MM.1S (cell line): ENCODE data around the gene WDR55.
A peak's percentile ranks its signal among the peaks of the same experiment; 100 is the strongest.

Source experiments
- DNase-seq: peaks from one replicate; pipeline ENCODE4 v3.0.0-alpha.2; 2015
- H2AFZ ChIP-seq: fragments of 300-600 bp; sonication (generic); 2 replicates; pipeline ENCODE4 v1.6.0; 2016; ENCODE audit warnings: antibody characterized with exemption, low read length
- H3F3A ChIP-seq: fragments of 300-600 bp; sonication (generic); 2 replicates; pipeline ENCODE4 v1.6.1; 2016; ENCODE audit warnings: mild to moderate bottlenecking, antibody characterized with exemption, low read length, moderate library complexity, mixed read lengths; ENCODE audit not compliant: insufficient read depth
- H3K27ac ChIP-seq: fragments of 300-600 bp; sonication (generic); 2 replicates; pipeline ENCODE4 v1.5.1; 2016; ENCODE audit warnings: mild to moderate bottlenecking, low read length
- H3K27me3 ChIP-seq: fragments of 300-600 bp; sonication (generic); replicated peaks from 2 replicates; pipeline ENCODE4 v1.6.0; 2016; ENCODE audit warnings: low read length; ENCODE audit not compliant: insufficient read depth
- H3K36me3 ChIP-seq: fragments of 300-600 bp; sonication (generic); replicated peaks from 2 replicates; pipeline ENCODE4 v1.6.1; 2016; ENCODE audit warnings: mild to moderate bottlenecking, low read length, mixed read lengths; ENCODE audit not compliant: insufficient read depth
- H3K4me1 ChIP-seq: fragments of 300-600 bp; sonication (generic); 2 replicates; pipeline ENCODE4 v1.6.1; 2016; ENCODE audit warnings: low read length, mixed read lengths
- H3K4me2 ChIP-seq: fragments of 300-600 bp; sonication (generic); 2 replicates; pipeline ENCODE4 v1.6.0; 2016; ENCODE audit warnings: low read depth, low read length
- H3K4me3 ChIP-seq: fragments of 300-600 bp; sonication (generic); 2 replicates; pipeline ENCODE4 v1.5.1; 2016; ENCODE audit warnings: low read length, mixed read lengths
- H3K79me2 ChIP-seq: fragments of 300-600 bp; sonication (generic); 2 replicates; pipeline ENCODE4 v1.6.1; 2016; ENCODE audit warnings: mixed run types, low read length, mixed read lengths
- H3K9ac ChIP-seq: fragments of 300-600 bp; sonication (generic); 2 replicates; pipeline ENCODE4 v1.6.1; 2016; ENCODE audit warnings: low read length, mixed read lengths
- H3K9me2 ChIP-seq: fragments of 300-600 bp; sonication (generic); replicated peaks from 2 replicates; pipeline ENCODE4 v1.6.1; 2016; ENCODE audit warnings: mild to moderate bottlenecking, low read length, mixed read lengths; ENCODE audit not compliant: insufficient read depth
- H3K9me3 ChIP-seq: fragments of 300-600 bp; sonication (generic); replicated peaks from 2 replicates; pipeline ENCODE4 v1.6.1; 2016; ENCODE audit warnings: mild to moderate bottlenecking, low read length, mixed read lengths; ENCODE audit not compliant: insufficient read depth
- H4K20me1 ChIP-seq: fragments of 300-600 bp; sonication (generic); 2 replicates; pipeline ENCODE4 v1.6.1; 2016; ENCODE audit warnings: mild to moderate bottlenecking, low read length, moderate library complexity, mixed read lengths; ENCODE audit not compliant: insufficient read depth
- EZH2 ChIP-seq: fragments of 300-600 bp; sonication (generic); optimal IDR thresholded peaks from 2 replicates; pipeline ENCODE3; 2017; ENCODE audit warnings: low read depth, mild to moderate bottlenecking, antibody characterized with exemption, low read length, mixed read lengths
- EZH2phosphoT487 ChIP-seq: fragments of 300-600 bp; sonication (generic); IDR thresholded peaks from 2 replicates; pipeline ENCODE4 v1.6.1; 2018; ENCODE audit warnings: antibody characterized with exemption, low read length
- TF ChIP-seq, protein P1 (sequence below): fragments of 300-600 bp; sonication (generic); IDR thresholded peaks from 2 replicates; pipeline ENCODE4 v1.5.1; 2016; ENCODE audit warnings: antibody characterized with exemption, low read length, mixed read lengths

Gene WDR55

DNA sequence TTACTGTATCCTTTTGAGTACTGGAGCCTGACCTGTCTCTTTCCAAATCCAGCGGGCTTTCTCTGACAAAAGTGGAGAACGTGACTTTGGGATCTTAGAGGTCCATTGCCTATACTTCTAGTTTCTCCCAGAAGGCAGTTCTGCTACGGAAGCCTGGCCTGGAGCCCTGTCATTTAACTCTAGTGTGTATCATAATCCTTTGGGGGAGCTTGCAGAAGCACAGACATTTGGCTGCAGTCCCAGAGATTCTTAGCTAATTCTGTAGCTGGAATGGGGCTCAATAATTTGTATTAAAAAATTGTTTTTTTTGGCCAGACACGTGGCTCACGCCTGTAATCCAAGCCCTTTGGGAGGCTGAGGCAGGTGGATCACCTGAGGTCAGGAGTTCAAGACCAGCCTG lies 29.6 kb downstream of the WDR55 start:
- no peak for DNase-seq
- Histone ChIP-seq H2AFZ (no peak overlapping the region), H3K9ac (no peak overlapping the region), H3K36me3 (peaks cover 14% of the 10 kb centered on the region; the same call in 1 of the 2 replicates), H3K4me3 (no peak overlapping the region), H3K27me3 (no peaks in the 10 kb centered on the region), H3K79me2 (peaks cover 49% of the 10 kb centered on the region), H3K4me1 (peaks cover 10% of the 10 kb centered on the region; the same call in 1 of the 2 replicates), H3K4me2 (no peak overlapping the region), H3K9me3 (no peaks in the 10 kb centered on the region), H4K20me1 (no peaks in the 10 kb centered on the region), H3K9me2 (no peaks in the 10 kb centered on the region), H3K27ac (no peak overlapping the region), H3F3A (peaks cover 15% of the 10 kb centered on the region)
- TF ChIP-seq EZH2phosphoT487 (no peak), EZH2 (no peak)
- TF ChIP-seq, protein P1, sequence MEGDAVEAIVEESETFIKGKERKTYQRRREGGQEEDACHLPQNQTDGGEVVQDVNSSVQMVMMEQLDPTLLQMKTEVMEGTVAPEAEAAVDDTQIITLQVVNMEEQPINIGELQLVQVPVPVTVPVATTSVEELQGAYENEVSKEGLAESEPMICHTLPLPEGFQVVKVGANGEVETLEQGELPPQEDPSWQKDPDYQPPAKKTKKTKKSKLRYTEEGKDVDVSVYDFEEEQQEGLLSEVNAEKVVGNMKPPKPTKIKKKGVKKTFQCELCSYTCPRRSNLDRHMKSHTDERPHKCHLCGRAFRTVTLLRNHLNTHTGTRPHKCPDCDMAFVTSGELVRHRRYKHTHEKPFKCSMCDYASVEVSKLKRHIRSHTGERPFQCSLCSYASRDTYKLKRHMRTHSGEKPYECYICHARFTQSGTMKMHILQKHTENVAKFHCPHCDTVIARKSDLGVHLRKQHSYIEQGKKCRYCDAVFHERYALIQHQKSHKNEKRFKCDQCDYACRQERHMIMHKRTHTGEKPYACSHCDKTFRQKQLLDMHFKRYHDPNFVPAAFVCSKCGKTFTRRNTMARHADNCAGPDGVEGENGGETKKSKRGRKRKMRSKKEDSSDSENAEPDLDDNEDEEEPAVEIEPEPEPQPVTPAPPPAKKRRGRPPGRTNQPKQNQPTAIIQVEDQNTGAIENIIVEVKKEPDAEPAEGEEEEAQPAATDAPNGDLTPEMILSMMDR: no peak

DNA sequence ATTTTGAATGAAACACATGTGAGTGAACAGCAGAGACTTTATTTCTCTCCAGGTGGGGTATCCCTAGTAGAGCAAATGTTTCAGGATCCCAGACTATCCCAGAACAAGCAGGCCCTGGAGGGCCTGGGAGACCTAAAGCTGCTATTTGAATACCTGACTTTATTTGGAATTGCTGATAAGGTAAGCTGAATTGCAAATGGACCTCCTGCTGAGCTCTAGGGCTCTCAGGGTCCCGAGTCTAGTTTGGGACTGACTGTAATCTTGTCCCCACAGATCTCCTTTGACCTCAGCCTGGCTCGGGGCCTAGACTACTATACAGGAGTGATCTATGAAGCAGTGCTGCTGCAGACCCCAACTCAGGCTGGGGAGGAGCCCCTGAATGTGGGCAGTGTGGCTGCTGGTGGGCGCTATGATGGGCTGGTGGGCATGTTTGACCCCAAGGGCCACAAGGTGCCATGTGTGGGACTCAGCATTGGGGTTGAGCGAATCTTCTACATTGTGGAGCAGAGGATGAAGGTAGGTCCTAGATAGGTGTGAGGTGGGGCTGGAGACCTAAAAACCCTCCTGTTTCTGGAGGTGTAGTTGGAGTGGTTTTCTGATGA lies 32.3 kb downstream of the WDR55 start:
- TF ChIP-seq EZH2phosphoT487 (no peak), EZH2 (no peak)
- TF ChIP-seq, protein P1: no peak
- Histone ChIP-seq H3K9me3 (no peaks in the 10 kb centered on the region), H3F3A (no peaks in the 10 kb centered on the region), H3K4me1 (peaks cover 10% of the 10 kb centered on the region), H3K9ac (no peak overlapping the region), H3K27me3 (no peaks in the 10 kb centered on the region), H3K36me3 (peaks cover 14% of the 10 kb centered on the region; the same call in 1 of the 2 replicates), H2AFZ (no peak overlapping the region), H3K79me2 (peaks cover 41% of the 10 kb centered on the region), H3K27ac (no peak overlapping the region), H3K9me2 (no peaks in the 10 kb centered on the region), H3K4me2 (no peak overlapping the region), H3K4me3 (no peak overlapping the region), H4K20me1 (no peaks in the 10 kb centered on the region)
- DNase-seq: no peak

DNA sequence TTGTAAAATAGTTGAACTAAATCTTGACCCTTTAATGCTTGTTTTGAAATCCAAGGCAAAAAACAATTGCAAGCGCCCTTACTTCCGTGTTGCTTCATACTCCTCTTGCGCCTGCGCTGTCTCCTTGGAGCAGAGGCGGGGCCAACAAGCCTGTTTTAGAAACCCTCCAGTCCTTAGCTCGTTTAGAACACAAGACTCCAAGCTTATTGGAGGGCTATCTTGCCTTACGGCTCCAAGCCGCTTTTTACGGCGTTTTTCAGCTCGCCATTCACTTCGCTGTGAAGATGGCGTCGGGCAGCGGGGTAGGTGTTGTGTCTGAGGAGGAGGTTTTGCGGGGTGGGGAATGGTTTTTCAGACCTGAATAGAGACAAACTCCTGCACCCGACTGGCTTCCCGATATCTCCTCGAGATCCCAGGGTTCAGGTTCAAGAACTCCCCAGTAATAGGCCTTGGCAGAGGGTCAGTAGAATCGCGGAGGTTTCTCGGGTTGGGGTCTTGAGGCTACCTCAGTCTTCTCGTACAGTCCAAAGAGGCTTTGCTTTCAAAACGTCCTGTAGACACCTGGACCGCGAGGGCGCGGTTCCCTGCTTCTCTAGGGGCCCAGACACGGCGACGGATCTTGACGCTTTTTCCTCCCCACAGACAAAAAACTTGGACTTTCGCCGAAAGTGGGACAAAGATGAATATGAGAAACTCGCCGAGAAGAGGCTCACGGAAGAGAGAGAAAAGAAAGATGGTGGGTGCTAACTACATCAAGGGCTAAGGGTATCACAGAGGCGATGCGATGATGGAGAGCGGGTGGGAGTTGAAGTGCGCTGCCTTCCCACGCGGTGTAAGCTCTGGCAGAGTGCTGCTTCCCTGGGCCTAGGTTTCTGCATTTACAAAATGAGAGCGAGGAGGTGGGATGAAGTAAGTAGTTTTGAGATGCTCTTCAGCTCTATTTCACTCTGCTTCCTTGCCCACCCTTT lies 35.8 kb downstream of the WDR55 start, which contains the start of gene ZMAT2:
Gene ZMAT2 (plus strand): TSS at position 271 of the 968 bp plus-strand sequence. CDS start 14 bp downstream, at position 285.
- TF ChIP-seq EZH2phosphoT487 (no peak), EZH2 (no peak)
- TF ChIP-seq, protein P1: no peak
- Histone ChIP-seq H3K27me3 (no peaks in the 10 kb centered on the region), H4K20me1 (no peaks in the 10 kb centered on the region), H3K36me3 (peaks cover 20% of the 10 kb centered on the region), H3K9me2 (no peaks in the 10 kb centered on the region), H3K27ac (no peak within 1 kb of the TSS), H2AFZ (peak within 1 kb of the TSS; percentile 73), H3K4me3 (peak within 1 kb of the TSS; percentile 92), H3K9ac (peak within 1 kb of the TSS; percentile 74), H3K4me1 (peaks cover 6% of the 10 kb centered on the region), H3F3A (no peaks in the 10 kb centered on the region), H3K9me3 (no peaks in the 10 kb centered on the region), H3K4me2 (peak within 1 kb of the TSS; percentile 71), H3K79me2 (peaks cover 24% of the 10 kb centered on the region)
- DNase-seq: peak; percentile 99
